Vagina (tissue), 2 donors: ENCODE results near the gene MAK. TPM values are rescaled to one million over a fixed set of nuclear protein-coding genes. Genes with fewer than 3 reads are reported as not detected.

ENCODE experiments used
- DNase-seq, 2 donors: peaks; one replicate each; pipeline ENCODE4 v3.0.0-alpha.2; 2017; ENCODE audit errors: extremely low spot score in 2 of 2
- H3K27ac ChIP-seq: fragments of 200-600 bp; sonication (generic); one replicate; pipeline ENCODE4 v1.5.1; 2019
- H3K27me3 ChIP-seq: fragments of 200-600 bp; sonication (generic); one replicate; pipeline ENCODE4 v1.5.1; 2019
- H3K36me3 ChIP-seq, 2 donors: fragments of 200-600 bp; sonication (generic); one replicate each; pipeline ENCODE4 v1.5.1; 2017 to 2019
- H3K4me1 ChIP-seq: fragments of 200-600 bp; sonication (generic); one replicate; pipeline ENCODE4 v1.5.1; 2019
- H3K4me3 ChIP-seq, 2 donors: fragments of 200-600 bp; sonication (generic); 1 replicate in 1 of 2; 2 replicates in 1 of 2; pipeline ENCODE4 v1.5.1; 2016 to 2019
- H3K9me3 ChIP-seq: fragments of 200-600 bp; sonication (generic); one replicate; pipeline ENCODE4 v1.5.1; 2019
- CTCF ChIP-seq, 3 experiments: fragments of 450-650 bp in 2 of 3; fragments of 200-600 bp in 1 of 3; sonication (generic) in 1 of 3; IDR thresholded peaks; one replicate each; pipeline ENCODE4 v1.5.1; 2017 to 2019; ENCODE audit warnings: antibody characterized with exemption in 3 of 3, mild to moderate bottlenecking in 2 of 3, moderate library complexity in 2 of 3
- POLR2A ChIP-seq, 2 donors: fragments of 450-650 bp; IDR thresholded peaks; one replicate each; pipeline ENCODE4 v1.6.1; 2017; ENCODE audit warnings: antibody characterized with exemption in 2 of 2, mild to moderate bottlenecking in 2 of 2, moderate library complexity in 2 of 2
- POLR2AphosphoS5 ChIP-seq, 2 donors: sonication (generic); formaldehyde crosslinking; IDR thresholded peaks; one replicate each; pipeline ENCODE4 v1.9.0; 2017; ENCODE audit warnings: antibody characterized with exemption in 2 of 2, mild to moderate bottlenecking in 2 of 2, low read depth in 1 of 2; ENCODE audit not compliant: insufficient read depth in 1 of 2
- intact Hi-C: fragments of 100-400 bp; cut with DNase I; formaldehyde crosslinking; loops from one replicate; pipeline ENCODE4 v1.15.1; 2023
- small RNA-seq: library from RNA; depleted of rRNA; stranded (forward); fragments of <200 nt; gene quantifications from one replicate; pipeline ENCODE3, GENCODE V24; 2016
- total RNA-seq: library from RNA; depleted of rRNA; stranded (reverse); fragments of >200 nt; gene quantifications from one replicate; pipeline ENCODE4 v1.2.3, GENCODE V29; 2016

The MAK gene
- total RNA-seq, 1 donor from 2014 or later, result 0.25 TPM

- Histone ChIP-seq H3K27ac (peak overlapping the region; percentile 85), H3K27me3 (no peaks in the 10 kb centered on the region), H3K4me1 (peaks cover 40% of the 10 kb centered on the region), H3K36me3 (peaks cover 0 to 3% of the 10 kb centered on the region in 2 donors), H3K9me3 (no peaks in the 10 kb centered on the region), H3K4me3 (peak overlapping the region; percentile 46 to 59)
- no peak for TF ChIP-seq CTCF (IDR thresholded peaks at IDR 0.05)
- no peak for TF ChIP-seq POLR2A (IDR thresholded peaks at IDR 0.05)
- TF ChIP-seq POLR2AphosphoS5 (IDR thresholded peaks at IDR 0.05; ENCODE audit: insufficient read depth in 1 of 2, low read depth in 1 of 2), result peak in 1 of 2 donors; percentile 35
- intact Hi-C loops, result no loop called here
- no peak for DNase-seq
These were observed 117.9 kb downstream of the MAK start for GRCh38 chr6:10720265-10720959.

GRCh38 chr6:10719964-10720264 lies 118.4 kb downstream of the MAK start:
- peaks cover 35% of the 10 kb centered on the region for H3K4me1 ChIP-seq
- H3K4me3 ChIP-seq, result peak overlapping the region; percentile 46 to 59
- no peak for DNase-seq
- no peaks in the 10 kb centered on the region for H3K27me3 ChIP-seq
- H3K36me3 ChIP-seq, result no peaks in the 10 kb centered on the region
- H3K27ac ChIP-seq, result peak overlapping the region; percentile 85
- TF ChIP-seq POLR2A (IDR thresholded peaks at IDR 0.05), result no peak
- TF ChIP-seq CTCF (IDR thresholded peaks at IDR 0.05), result no peak
- no peak for TF ChIP-seq POLR2AphosphoS5 (IDR thresholded peaks at IDR 0.05; ENCODE audit: insufficient read depth in 1 of 2, low read depth in 1 of 2)
- intact Hi-C loops, result no loop called here
- no peaks in the 10 kb centered on the region for H3K9me3 ChIP-seq

GRCh38 chr6:10719296-10719963 lies 118.9 kb downstream of the MAK start:
- DNase-seq, result no peak
- H3K27me3 ChIP-seq, result no peaks in the 10 kb centered on the region
- H3K9me3 ChIP-seq, result no peaks in the 10 kb centered on the region
- H3K27ac ChIP-seq, result peak overlapping the region; percentile 85
- H3K4me3 ChIP-seq, result peak overlapping the region; percentile 46 to 59
- H3K4me1 ChIP-seq, result peaks cover 31% of the 10 kb centered on the region
- TF ChIP-seq POLR2A (IDR thresholded peaks at IDR 0.05) (no peak), CTCF (IDR thresholded peaks at IDR 0.05) (no peak), POLR2AphosphoS5 (IDR thresholded peaks at IDR 0.05; ENCODE audit: insufficient read depth in 1 of 2, low read depth in 1 of 2) (no peak)
- no peaks in the 10 kb centered on the region for H3K36me3 ChIP-seq
- intact Hi-C loops, result no loop called here

GRCh38 chr6:10713962-10714361 lies 124.4 kb downstream of the MAK start:
- DNase-seq, result no peak
- Histone ChIP-seq H3K9me3 (no peaks in the 10 kb centered on the region), H3K4me1 (no peaks in the 10 kb centered on the region), H3K4me3 (no peak overlapping the region), H3K27ac (no peak overlapping the region), H3K27me3 (no peaks in the 10 kb centered on the region), H3K36me3 (peaks cover 0 to 3% of the 10 kb centered on the region in 2 donors)
- TF ChIP-seq CTCF (IDR thresholded peaks at IDR 0.05) (no peak), POLR2AphosphoS5 (IDR thresholded peaks at IDR 0.05; ENCODE audit: insufficient read depth in 1 of 2, low read depth in 1 of 2) (no peak), POLR2A (IDR thresholded peaks at IDR 0.05) (no peak)
- intact Hi-C loops, result no loop called here

Small RNA genes within 50 kb of the gene (small RNA-seq; reads per million reads assigned to genes)
- not detected for gene RNA5SP203

Other genes with a start within 250 kb of the MAK start
- not detected for gene C6orf52, start 143.9 kb downstream of the MAK start, total RNA-seq
- gene PAK1IP1, start 143.6 kb downstream of the MAK start, total RNA-seq, result 8.8 TPM
- gene TMEM14C, start 115.5 kb downstream of the MAK start, total RNA-seq, result 95.8 TPM
- 40.5 TPM for gene TMEM14B, start 90.7 kb downstream of the MAK start, total RNA-seq
- gene GCM2, start 43.5 kb upstream of the MAK start, total RNA-seq, result not detected
- gene SYCP2L, start 48.5 kb upstream of the MAK start, total RNA-seq, result 0.25 TPM
- gene ELOVL2, start 205.8 kb upstream of the MAK start, total RNA-seq, result 0.25 TPM